COLO668 (cell line): Measurements from ENCODE around the gene C14orf180.
A peak's percentile ranks its signal among the peaks of the same experiment; 100 is the strongest.

ENCODE experiments used
- DNase-seq: peaks from one replicate; lab custom pipeline; 2025; ENCODE audit not compliant: unreplicated experiment; lab: John Stamatoyannopoulos, UW

C14orf180 gene

GRCh38 chr14:104577426-104577825 lies 2.1 kb upstream of the C14orf180 start:
- no peak for DNase-seq

GRCh38 chr14:104577847-104578301 lies 1.7 kb upstream of the C14orf180 start:
- no peak for DNase-seq

GRCh38 chr14:104578321-104578720 lies 1.2 kb upstream of the C14orf180 start:
- no peak for DNase-seq

GRCh38 chr14:104579939-104580338 lies 375 bp downstream of the C14orf180 start:
- DNase-seq = peak; percentile 25

- no peak for DNase-seq
Measured at GRCh38 chr14:104580961-104581360, 1.4 kb downstream of the C14orf180 start.

- DNase-seq = no peak
Measured at GRCh38 chr14:104581521-104581920, 2.0 kb downstream of the C14orf180 start.

- no peak for DNase-seq
Measured at GRCh38 chr14:104582005-104582404, 2.4 kb downstream of the C14orf180 start.

GRCh38 chr14:104582662-104583061 lies 3.1 kb downstream of the C14orf180 start:
- DNase-seq = no peak

GRCh38 chr14:104583424-104584306 lies 4.1 kb downstream of the C14orf180 start:
- DNase-seq = no peak

GRCh38 chr14:104584557-104584956 lies 5.0 kb downstream of the C14orf180 start:
- DNase-seq = no peak

- no peak for DNase-seq
Measured at GRCh38 chr14:104585966-104586697, 6.6 kb downstream of the C14orf180 start.

- DNase-seq = peak; percentile 24
Measured at GRCh38 chr14:104586832-104587620, 7.5 kb downstream of the C14orf180 start.

- no peak for DNase-seq
Measured at GRCh38 chr14:104587641-104588040, 8.1 kb downstream of the C14orf180 start.

GRCh38 chr14:104588066-104588857 lies 8.7 kb downstream of the C14orf180 start:
- peak; percentile 79 for DNase-seq

- no peak for DNase-seq
Measured at GRCh38 chr14:104589338-104590195, 10.0 kb downstream of the C14orf180 start.

- no peak for DNase-seq
Measured at GRCh38 chr14:104590240-104590965, 10.8 kb downstream of the C14orf180 start.

- no peak for DNase-seq
Measured at GRCh38 chr14:104591031-104591430, 11.5 kb downstream of the C14orf180 start.

- DNase-seq = no peak
Measured at GRCh38 chr14:104591506-104592291, 12.1 kb downstream of the C14orf180 start.
